ENCODE measurements around the gene CEP89.
"Not testable (repeated sequence)": the region's sequence is repeated elsewhere in the genome, so short reads cannot be mapped to it uniquely, and the experiment has no call there.

The CEP89 gene

GRCh38 chr19:32902448-32902847, 69.3 kb downstream of the CEP89 start:
- intact Hi-C loops (cut with DNase I), result no loop called here
- DNase-seq, result no peak

GRCh38 chr19:32901504-32902161, 70.1 kb downstream of the CEP89 start:
- intact Hi-C loops (cut with DNase I), result no loop called here
- no peak for DNase-seq

- intact Hi-C loops (cut with DNase I), result no loop called here
These were observed 75.1 kb downstream of the CEP89 start for GRCh38 chr19:32896516-32897214.

GRCh38 chr19:32895384-32895783, 76.4 kb downstream of the CEP89 start:
- intact Hi-C loops (cut with DNase I), result no loop called here
- DNase-seq, result no peak

More at GRCh38 chr19:32896516-32897214, 75.1 kb downstream of the CEP89 start:
- DNase-seq, result no peak

- intact Hi-C loops (cut with DNase I), result no loop called here
- no peak for DNase-seq
These were observed 80.1 kb downstream of the CEP89 start for GRCh38 chr19:32891609-32892008.

GRCh38 chr19:32890841-32891240, 80.9 kb downstream of the CEP89 start:
- DNase-seq, result peak in 1 of 10 donors; percentile 59
- intact Hi-C loops (cut with DNase I), result no loop called here

GRCh38 chr19:32890326-32890725, 81.4 kb downstream of the CEP89 start:
- peak in 1 of 10 donors; percentile 57 for DNase-seq
- intact Hi-C loops (cut with DNase I), result no loop called here

GRCh38 chr19:32889137-32889934, 82.4 kb downstream of the CEP89 start:
- DNase-seq, result peak in 1 of 10 donors; percentile 55
- intact Hi-C loops (cut with DNase I), result no loop called here

- DNase-seq, result no peak
- intact Hi-C loops (cut with DNase I), result no loop called here
These were observed 84.1 kb downstream of the CEP89 start for GRCh38 chr19:32887572-32888215.

- peak in 1 of 10 donors; percentile 28 for DNase-seq
- intact Hi-C loops (cut with DNase I), result no loop called here
These were observed 85.5 kb downstream of the CEP89 start for GRCh38 chr19:32886241-32886640.

GRCh38 chr19:32885255-32885654, 86.5 kb downstream of the CEP89 start:
- DNase-seq, result peak in 1 of 10 donors; percentile 35
- intact Hi-C loops (cut with DNase I), result not testable (repeated sequence)

- peak in 1 of 10 donors; percentile 55 for DNase-seq
- intact Hi-C loops (cut with DNase I), result no loop called here
These were observed 90.0 kb downstream of the CEP89 start for GRCh38 chr19:32881766-32882165.

GRCh38 chr19:32880622-32881021, 91.1 kb downstream of the CEP89 start:
- no peak for DNase-seq
- intact Hi-C loops (cut with DNase I), result no loop called here

- peak in 1 of 10 donors; percentile 57 for DNase-seq
- intact Hi-C loops (cut with DNase I), result no loop called here
These were observed 92.0 kb downstream of the CEP89 start for GRCh38 chr19:32879741-32880140.

- intact Hi-C loops (cut with DNase I), result no loop called here
- DNase-seq, result peak in 1 of 10 donors; percentile 51
These were observed 92.8 kb downstream of the CEP89 start for GRCh38 chr19:32878988-32879387.

- intact Hi-C loops (cut with DNase I), result no loop called here
- DNase-seq, result peak in 1 of 10 donors; percentile 77
These were observed 93.6 kb downstream of the CEP89 start for GRCh38 chr19:32877977-32878745.

GRCh38 chr19:32877323-32877912, 94.3 kb downstream of the CEP89 start:
- DNase-seq, result peak in 1 of 10 donors; percentile 30
- intact Hi-C loops (cut with DNase I), result no loop called here

GRCh38 chr19:32876919-32877285, 94.9 kb downstream of the CEP89 start:
- intact Hi-C loops (cut with DNase I), result no loop called here
- DNase-seq, result peak in 1 of 10 donors; percentile 35

- DNase-seq, result peak in 1 of 10 donors; percentile 45
- intact Hi-C loops (cut with DNase I), result no loop called here
These were observed 95.4 kb downstream of the CEP89 start for GRCh38 chr19:32876236-32876918.

All from posterior cingulate gyrus (tissue), 11 donors.